ENCODE measurements around the gene S100G.

The S100G gene

DNA sequence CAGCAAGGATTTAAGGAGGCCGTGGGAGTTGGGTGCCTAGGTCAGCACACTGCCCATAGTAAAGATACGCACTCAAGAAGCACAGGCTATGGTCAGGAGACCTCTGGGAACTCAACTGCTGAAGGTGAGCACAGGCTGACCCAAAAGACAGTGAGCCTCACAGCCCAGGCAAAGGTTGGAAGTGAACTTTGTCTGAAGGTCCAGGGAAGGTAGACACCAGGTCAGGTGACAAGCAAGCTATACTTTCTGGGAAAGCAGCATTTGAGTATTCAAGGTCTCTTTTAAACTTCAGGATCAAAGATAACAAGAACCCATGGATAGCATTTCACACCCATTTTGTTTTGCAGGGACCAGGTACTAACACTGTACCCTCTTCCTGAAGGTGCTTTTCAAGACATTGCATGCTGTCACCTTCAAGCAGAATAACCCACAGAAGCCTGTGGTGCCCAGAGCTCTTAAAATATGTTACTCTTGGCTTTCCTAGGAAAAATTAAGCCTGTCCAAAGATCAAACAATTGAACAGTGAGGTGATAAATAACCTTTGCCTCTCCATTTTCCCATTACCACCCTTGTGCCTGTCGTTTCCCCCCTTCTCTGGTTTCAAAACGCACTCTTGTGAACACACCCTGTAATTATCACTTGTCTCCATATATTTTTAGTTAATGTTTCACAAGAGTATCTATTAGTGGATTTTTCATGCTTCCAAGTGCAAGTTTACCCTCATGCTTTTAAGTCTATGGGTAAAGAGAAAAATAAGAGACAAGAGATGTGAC lies 3.4 kb upstream of the S100G start:
- no peak for DNase-seq (ENCODE audit: low read depth)

DNA sequence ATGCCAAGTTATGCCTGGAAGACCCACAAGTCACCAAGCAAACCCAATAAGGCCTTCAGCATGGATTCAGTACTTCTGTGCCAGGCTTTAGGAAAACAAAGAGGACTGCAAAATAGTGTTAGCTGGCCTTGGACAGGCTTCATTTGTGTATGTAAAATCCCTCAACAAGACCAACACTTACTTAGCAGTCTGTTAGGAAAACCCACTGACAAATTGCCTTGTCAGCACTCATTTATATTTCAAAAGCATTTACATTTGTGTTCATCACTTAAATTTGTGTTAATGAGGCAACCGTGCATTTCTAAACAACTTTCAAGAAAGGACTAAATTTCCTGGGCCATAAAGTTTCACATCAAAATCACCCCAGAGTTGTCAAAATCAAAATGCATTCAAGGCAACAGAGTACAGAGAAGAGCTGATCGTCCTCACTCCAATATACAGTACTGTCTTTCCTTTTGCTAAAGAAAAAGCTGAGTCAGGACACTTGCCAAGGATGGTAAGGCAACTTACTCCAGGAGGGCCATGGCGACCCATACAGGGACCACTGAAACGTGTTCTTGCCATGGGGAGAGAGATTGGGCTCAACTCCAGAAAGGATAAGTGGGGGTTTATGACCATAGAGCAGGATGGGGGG lies 1.6 kb downstream of the S100G start:
- no peak for DNase-seq (ENCODE audit: low read depth)

DNA sequence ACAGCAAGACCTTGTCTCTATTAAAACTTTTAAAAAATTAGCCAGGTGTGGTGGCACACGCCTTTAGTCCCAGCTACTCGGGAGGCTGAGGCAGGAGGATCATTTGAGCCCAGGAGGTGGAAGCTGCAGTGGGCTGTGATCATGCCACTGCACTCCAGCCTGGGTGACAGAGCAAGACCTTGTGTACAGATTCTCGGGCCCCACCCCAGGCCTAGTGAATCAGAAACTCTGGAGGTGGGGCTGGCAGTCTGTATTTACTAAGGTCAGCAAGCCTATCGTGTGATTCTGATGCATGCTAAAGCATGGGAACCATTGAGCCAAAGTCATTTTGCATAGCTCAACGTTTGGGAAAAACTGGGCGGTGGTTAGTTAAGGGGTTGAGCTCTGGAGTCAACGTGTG lies 3.5 kb downstream of the S100G start:
- no peak for DNase-seq (ENCODE audit: low read depth)

DNA sequence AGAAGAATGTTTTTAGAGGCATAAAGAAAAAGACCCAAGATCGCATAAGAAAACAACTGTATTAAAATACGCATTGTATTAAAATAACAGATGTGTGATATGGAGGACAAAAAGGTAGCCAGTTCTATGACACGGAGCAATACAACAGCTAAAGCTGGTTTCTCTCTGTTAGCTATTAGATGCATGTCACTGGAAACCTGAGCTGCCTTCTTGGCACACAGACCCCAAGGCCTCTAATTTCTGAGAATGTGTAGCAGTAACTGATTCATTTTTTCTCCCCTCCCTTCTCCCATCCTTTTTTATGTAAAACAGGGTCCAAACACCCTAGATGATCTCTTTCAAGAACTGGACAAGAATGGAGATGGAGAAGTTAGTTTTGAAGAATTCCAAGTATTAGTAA lies 4.1 kb downstream of the S100G start:
- DNase-seq (ENCODE audit: low read depth) = no peak

DNA sequence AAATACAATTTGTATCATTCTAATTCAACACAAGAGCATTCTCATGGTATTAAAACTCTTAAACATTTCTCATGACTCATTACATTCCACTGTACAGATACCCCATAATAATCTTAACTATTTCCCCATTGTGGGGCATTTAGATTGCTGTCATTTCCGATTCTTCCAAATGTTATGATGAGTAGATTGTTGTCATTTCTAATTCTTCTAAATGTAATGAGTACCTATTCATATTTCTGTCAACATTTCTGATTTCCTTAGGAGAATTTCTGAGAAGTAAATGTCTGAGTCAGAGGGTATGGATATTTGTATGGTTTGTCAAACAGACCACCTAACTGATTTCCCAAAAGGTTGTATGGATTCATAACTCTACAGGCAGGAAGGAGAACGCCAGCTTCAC lies 8.3 kb downstream of the S100G start:
- DNase-seq (ENCODE audit: low read depth) = peak; percentile 76

DNA sequence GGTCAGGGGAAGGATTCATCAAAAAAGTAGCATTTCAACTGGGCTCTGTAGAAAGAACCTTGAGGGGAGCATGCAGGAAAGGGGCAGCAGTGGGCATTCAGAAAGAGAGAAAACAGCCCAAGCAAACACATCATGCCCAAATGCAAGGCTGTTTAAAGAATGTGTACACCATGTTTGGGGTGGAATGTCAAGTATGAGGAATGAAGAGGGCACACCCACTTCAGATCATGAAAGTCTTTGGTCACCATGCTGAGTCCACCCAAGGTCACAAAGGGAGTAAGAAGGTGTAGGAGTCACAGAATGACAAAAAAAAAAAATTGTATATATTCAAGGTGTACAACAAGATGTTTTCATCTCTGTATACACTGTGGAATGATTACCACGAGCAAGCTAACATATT lies 9.4 kb downstream of the S100G start:
- no peak for DNase-seq (ENCODE audit: low read depth)

DNA sequence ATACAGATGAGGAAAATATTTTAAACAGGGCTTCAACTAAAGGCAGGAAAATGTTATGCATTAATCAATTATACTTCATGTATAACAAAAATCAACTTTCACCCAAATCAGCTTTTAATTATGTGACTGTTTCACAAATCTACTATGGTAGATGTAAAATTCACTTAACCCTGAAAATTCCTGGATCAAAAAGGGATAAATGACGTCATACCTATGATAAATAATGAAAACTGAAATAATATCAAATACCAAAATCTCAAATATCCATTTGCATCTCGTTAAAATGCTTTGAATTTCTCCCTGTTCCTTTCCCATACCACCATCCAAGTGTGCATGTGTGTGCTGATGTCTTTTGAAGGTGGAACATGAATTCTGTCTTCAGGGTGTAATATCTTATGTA lies 11.5 kb downstream of the S100G start:
- DNase-seq (ENCODE audit: low read depth) = no peak

DNA sequence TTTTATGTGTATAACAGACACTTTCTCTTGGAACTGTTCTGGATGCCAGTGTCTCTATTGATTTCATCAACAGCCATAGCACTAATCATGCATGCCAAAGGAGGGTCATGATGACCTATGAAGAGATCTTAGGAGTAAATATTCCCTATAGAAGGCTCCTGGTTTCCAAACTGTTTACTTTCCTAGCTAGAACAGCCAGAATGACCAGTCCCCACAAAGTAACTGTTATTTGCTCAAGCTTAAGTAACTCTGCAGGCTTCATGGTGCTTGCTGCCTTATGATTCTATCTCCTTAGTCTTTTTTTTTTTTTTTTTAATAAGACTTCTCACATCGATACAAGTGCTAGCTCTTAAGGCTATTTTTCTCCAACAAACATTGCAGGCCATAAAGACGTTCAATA lies 12.4 kb downstream of the S100G start:
- no peak for DNase-seq (ENCODE audit: low read depth)

DNA sequence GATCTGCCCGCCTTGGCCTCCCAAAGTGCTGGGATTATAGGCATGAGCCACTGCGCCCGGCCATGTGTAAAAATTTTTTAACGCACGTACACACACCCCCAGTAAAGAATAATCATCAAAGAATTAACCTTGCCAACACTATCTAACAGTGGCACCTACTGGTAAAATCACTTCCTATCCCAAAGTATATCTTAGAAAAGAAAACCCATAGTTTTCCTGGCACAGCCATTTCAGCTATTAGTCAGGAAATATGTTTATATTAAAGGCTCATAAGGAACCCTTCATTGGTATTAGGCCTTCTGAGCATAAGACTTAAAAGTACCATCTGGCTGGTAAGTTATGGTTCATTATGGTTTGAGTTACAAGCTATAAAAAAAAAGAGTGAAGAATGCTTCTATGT lies 14.1 kb downstream of the S100G start:
- DNase-seq (ENCODE audit: low read depth) = no peak

DNA sequence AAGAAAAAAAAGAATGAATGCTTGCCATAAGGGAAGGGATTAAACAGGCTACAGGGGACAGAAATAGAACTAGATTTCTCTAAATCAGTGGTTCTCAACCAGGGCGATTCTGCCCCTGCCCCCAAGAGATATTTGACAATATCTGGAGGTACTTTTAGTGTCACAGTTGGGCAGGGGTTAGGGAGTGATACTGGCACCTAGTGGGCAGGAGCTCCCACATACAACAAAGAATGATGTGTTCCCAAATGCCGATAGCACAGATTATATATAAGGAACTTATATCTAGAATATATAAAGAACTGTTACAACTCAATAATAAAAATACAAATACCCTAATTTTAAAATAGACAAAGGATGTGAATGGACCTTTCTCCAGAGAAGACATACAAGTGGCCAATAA lies 14.7 kb downstream of the S100G start:
- no peak for DNase-seq (ENCODE audit: low read depth)

DNA sequence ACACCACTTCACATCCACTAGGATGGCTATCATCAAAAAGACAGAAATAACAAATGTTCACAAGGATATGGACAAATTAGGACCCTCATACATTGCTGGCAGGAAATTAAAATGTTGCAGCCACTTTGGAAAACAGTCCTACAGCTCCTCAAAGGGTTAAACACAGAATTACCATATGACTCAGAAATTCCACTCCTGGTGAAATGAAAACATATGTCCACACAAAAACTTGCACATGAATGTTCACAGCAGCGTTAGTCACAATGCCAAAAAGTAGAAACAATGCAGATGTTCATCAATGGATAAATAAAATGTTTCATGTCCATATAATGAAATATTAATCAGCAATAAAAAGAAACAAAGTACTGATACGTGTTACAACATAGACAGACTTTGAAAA lies 15.1 kb downstream of the S100G start:
- no peak for DNase-seq (ENCODE audit: low read depth)

DNA sequence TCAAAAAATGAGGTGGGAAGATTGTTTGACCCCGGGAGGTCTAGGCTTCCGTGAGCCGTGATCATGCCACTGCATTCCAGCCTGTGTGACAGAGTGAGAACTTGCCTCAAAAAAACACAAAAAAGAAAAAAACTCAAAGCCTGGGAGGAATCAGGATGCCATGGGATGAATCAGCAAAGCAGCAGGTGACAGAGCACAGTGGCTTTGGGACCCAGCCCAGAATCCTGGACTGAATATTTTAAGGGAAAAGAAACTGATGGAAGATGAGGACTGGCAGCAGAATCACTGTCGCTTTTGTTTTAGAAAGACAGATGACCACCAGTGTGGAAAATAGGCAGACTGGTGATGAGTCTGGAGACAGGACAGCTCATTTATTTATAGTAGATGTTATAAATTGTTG lies 16.6 kb downstream of the S100G start:
- no peak for DNase-seq (ENCODE audit: low read depth)

DNA sequence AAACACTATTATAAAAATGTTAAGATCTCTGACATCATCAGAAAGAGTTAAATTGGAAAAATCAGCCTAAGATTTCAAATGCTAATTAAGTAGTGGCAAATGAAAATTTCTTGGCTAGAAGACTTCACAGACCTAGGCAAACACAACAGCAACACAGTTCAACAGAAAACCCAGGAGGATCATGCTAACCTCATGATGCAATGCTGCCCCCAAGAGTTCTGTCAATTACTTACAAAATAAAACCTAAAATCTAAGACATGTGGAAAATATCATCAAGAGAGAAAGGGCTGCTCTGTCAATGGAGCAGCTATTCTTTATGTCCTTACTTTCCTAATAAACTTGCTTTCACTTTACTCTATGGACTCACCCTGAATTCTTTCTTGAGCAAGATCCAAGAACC lies 21.0 kb downstream of the S100G start:
- no peak for DNase-seq (ENCODE audit: low read depth)

DNA sequence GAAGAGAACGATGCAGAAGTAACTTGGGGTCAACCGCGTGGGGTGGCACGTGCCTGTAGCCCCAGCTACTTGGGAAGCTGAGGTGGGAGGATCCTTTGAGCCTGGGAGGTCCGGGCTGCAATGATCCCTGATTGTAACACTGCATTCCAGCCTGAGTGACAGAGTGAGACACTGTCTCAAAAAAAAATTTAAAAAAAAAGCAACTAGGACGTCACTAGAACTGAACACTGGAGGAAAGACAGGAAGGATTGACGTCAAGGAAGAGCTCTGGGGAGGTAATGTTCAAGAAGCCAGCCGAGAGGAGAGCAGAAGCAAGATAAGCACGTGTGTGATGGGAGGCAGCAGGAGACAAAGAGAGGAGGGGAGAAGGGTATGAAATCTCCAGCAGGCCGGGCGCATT lies 28.7 kb downstream of the S100G start:
- DNase-seq (ENCODE audit: low read depth) = no peak

DNA sequence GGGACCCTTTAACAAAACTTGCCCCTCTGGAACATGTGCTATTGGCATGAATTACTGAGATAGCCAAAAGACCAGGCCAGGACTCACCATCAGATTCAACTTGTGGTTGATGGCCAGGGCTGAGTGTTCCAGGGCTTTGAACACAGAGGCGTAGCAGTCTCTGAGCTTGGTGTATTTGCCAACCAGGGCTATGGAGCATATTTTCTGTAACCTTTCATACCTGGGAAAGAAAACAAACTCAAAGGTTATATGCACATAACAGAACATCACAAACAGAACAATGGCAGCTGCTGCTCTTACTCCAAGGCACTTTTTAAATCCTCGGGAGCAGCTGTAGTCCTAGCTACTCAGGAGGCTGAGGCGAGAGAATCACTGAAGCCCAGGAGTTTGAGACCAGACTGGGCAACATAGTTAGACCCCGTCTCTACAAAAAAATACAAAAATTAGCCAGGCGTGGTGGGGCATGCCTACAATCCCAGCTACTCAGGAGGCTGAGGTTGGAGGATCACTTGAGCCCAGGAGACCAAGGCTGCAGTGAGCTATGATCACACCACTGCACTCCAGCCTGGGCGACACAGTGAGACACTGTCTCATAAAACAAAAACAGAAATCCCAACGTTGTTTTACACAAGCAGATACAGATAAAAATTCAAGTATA lies 33.2 kb downstream of the S100G start:
- no peak for DNase-seq (ENCODE audit: low read depth)

DNA sequence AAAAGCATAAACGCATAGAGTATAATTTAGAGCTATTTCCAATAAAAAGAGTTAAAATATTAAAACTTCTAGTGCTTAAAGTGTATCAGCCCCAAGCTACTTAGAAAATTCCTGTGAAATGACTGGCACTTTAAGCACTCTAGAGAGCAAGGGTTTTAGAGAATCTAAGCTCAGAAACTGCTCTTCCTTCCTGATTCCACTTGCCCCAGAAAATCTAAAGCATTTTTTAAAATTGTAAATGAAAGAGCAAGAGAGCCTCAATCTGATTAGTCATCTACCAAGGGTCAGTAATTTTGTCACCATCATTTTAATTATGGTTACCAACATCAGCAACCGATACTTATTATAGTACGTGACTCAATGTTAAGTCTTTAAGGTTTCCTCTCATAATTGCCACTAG lies 37.6 kb downstream of the S100G start:
- DNase-seq (ENCODE audit: low read depth) = no peak

DNA sequence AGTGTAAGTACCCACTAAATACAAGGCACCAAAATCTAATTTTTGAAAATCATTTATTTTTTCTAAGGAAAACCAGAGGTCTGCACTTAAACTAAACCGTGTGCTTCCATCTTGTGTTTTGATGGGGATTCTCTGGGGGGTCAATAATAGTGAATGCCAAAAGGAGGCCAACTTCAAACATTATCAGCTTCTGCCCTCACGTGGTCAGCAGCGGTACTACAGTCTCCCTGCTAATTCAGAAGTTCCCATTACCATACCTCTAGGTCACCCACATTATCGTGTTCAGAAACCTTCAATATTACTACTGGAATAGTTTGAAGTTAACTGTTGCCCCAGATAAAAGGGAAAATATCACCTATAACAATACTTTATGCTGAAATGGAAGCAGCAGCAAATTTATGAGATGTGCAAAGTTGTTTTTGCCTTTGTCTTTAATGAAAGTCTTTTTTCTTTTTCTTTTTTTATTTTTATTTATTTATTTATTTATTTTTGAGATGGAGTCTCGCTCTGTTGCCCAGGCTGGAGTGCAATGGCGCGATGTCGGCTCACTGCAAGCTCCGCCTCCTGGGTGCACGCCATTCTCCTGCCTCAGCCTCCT lies 45.2 kb downstream of the S100G start:
- no peak for DNase-seq (ENCODE audit: low read depth)

DNA sequence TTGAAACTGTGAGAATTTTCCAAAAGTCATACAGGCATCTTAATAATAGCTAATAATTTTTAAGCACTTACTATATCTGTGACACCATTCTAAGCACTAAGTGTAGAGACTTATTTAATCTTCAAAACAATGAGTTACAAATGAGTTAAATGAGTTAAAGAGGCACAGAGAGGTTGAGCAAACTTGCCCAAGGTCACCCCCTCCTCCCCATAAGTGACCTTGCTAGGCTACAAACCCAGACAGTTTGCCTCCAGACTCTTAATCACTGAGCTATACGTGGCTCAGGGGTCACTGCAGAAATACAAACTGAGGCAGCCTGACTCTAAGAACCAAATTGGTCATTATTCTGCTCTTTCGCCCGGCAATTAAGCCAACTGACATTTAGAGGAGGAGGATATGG lies 47.0 kb downstream of the S100G start:
- DNase-seq (ENCODE audit: low read depth) = no peak

DNA sequence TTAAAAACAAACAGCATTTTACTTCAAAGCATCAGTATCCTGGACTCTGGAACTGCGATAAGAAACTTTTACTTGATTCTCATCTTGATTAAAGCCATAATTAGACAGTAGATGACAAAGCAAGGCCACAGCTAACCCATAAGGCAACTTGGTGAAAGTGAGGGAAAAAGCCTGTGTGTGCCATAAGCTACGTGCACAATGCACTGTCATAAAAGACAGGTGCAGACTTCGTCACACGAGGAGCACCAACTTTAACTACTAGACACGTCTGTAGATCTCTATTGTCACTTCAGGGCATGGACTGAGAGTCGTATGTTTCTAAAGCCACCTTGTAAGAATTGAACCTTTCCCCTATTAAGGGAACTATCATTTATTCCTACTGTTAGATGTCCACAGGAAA lies 49.4 kb downstream of the S100G start:
- DNase-seq (ENCODE audit: low read depth) = no peak

DNA sequence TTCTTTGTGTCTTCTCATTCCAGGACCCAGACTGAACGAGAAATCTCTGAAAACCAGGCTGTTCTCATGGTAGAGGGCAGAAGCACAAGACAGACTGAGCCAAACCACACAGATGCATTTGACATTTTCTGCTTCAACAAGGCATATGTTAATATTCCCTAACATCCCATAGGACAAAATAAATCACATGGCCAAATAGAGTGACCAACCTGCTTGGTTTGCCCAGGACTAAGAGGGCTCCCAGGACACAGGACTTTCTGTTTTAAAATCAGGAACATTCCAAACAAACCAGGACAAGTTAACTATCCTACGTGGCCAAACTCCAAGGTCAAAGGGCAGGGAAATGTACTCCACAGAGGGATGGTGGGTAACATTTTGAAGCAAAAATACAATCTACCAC lies 50.8 kb downstream of the S100G start:
- no peak for DNase-seq (ENCODE audit: low read depth)

DNA sequence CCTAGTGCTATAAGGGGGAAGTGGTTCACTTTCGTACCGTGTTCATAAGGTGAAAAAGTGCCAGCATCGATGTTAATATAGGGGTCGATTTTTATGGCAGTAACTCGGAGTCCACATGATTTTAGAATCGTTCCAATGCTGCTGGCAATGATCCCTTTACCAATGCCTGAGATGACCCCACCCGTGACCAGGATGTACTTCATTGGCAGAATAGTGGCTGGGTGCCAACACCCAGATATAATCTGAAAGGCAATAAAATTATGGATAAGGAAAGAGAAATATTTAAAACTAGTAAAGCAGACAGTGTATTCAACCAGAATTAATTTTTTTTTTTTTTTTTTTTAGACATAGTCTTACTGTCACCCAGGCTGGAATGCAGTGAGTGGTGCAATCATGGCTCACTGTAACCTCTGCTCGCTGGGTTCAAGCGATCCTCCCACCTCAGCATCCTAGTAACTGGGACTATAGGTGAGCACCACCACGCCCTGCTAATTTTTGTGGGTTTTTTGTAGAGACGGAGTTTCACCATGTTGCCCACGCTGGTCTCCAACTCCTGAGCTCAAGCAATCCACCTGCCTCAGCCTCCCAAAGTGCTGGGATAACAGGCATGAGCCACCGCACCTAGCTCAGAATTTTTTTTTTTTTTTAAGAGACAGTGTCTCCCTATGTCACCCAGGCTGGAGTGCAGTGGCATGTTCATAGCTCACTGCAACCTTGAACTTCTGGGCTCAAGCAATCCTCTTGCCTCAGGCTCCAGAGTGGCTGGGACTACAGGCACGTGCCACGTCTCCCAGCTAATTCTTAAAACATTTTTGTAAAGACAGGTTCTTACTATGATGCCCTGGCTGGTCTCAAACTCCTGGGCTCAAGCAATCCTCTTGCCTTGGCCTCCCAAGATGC lies 53.0 kb downstream of the S100G start:
- DNase-seq (ENCODE audit: low read depth) = no peak

All from HS-5 (cell line).